A673 (cell line): ENCODE measurements around the gene METTL16.

ENCODE experiments used
- CTCF ChIP-seq: fragments of 300-800, 200-600 bp; sonication (generic); conservative IDR thresholded peaks from 2 replicates; pipeline ENCODE4 v1.5.1; 2017; ENCODE audit warnings: low read depth, mild to moderate bottlenecking, antibody characterized with exemption, low read length, moderate library complexity, mixed read lengths
- EZH2 ChIP-seq: fragments of 200-600 bp; sonication (generic); IDR thresholded peaks from 2 replicates; pipeline ENCODE4 v1.6.1; 2017; ENCODE audit warnings: borderline replicate concordance, low read depth, mild to moderate bottlenecking, mixed read lengths, antibody characterized with exemption, low read length; ENCODE audit not compliant: poor library complexity, severe bottlenecking

- TF ChIP-seq CTCF: no peak
- TF ChIP-seq EZH2: no peak
Measured at GRCh38 chr17:2415081-2415480, 96.6 kb downstream of the METTL16 start.
